Measurements from ENCODE around the gene NCOA5.
"Not testable (repeated sequence)": the region's sequence is repeated elsewhere in the genome, so short reads cannot be mapped to it uniquely, and the experiment has no call there.

Gene NCOA5

GRCh38 chr20:46101957-46102356 is 12.2 kb upstream of the NCOA5 start:
- no peaks in the 10 kb centered on the region for H3K4me1 ChIP-seq (ENCODE audit: control insufficient read depth, insufficient read depth, low read length)
- no peak overlapping the region for H3K4me3 ChIP-seq (ENCODE audit: low read length)
- H3K27me3 ChIP-seq (ENCODE audit: control insufficient read depth, insufficient read depth, low read length), result peaks cover 41% of the 10 kb centered on the region
- no peak overlapping the region for H3K9ac ChIP-seq (ENCODE audit: low read length)
- no peaks in the 10 kb centered on the region for H3K9me3 ChIP-seq (ENCODE audit: control insufficient read depth, low read length)
- H3K36me3 ChIP-seq (ENCODE audit: control insufficient read depth, insufficient read depth, low read length), result no peaks in the 10 kb centered on the region

DNA sequence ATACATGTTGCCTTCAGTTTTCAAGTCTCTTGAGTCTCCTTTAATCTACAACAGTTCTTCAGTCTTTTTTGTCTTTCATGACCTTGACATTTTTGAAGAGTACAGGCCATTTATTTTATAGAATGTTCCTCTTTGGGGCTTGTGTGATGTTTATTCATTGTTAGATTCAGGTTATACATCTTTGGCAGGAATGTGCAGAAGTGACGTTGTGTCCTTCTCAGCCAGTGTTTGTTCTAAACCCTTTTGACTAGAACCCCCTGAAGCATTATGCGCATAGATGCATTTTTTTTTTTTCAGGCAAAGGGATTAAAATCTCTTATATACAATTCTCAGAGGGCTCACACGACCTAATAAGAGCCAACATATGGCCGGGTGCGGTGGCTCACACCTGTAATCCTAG is 11.2 kb upstream of the NCOA5 start:
- H3K4me3 ChIP-seq (ENCODE audit: low read length), result no peak overlapping the region
- H3K4me1 ChIP-seq (ENCODE audit: control insufficient read depth, insufficient read depth, low read length), result no peaks in the 10 kb centered on the region
- H3K27me3 ChIP-seq (ENCODE audit: control insufficient read depth, insufficient read depth, low read length), result peaks cover 41% of the 10 kb centered on the region

GRCh38 chr20:46100444-46100843 is 10.7 kb upstream of the NCOA5 start:
- H3K36me3 ChIP-seq (ENCODE audit: control insufficient read depth, insufficient read depth, low read length); H3K9ac ChIP-seq (ENCODE audit: low read length); H3K4me3 ChIP-seq (ENCODE audit: low read length); H3K9me3 ChIP-seq (ENCODE audit: control insufficient read depth, low read length); H3K4me1 ChIP-seq (ENCODE audit: control insufficient read depth, insufficient read depth, low read length): not testable (repeated sequence)
- H3K27me3 ChIP-seq (ENCODE audit: control insufficient read depth, insufficient read depth, low read length), result peaks cover 41% of the 10 kb centered on the region

More for the DNA sequence above, 11.2 kb upstream of the NCOA5 start:
- Histone ChIP-seq H3K36me3 (ENCODE audit: control insufficient read depth, insufficient read depth, low read length) (no peaks in the 10 kb centered on the region), H3K9ac (ENCODE audit: low read length) (no peak overlapping the region), H3K9me3 (ENCODE audit: control insufficient read depth, low read length) (no peaks in the 10 kb centered on the region)

- no peaks in the 10 kb centered on the region for H3K4me1 ChIP-seq (ENCODE audit: control insufficient read depth, insufficient read depth, low read length)
- H3K9me3 ChIP-seq (ENCODE audit: control insufficient read depth, low read length), result no peaks in the 10 kb centered on the region
- H3K36me3 ChIP-seq (ENCODE audit: control insufficient read depth, insufficient read depth, low read length), result no peaks in the 10 kb centered on the region
- H3K4me3 ChIP-seq (ENCODE audit: low read length), result no peak overlapping the region
- peaks cover 41% of the 10 kb centered on the region for H3K27me3 ChIP-seq (ENCODE audit: control insufficient read depth, insufficient read depth, low read length)
- no peak overlapping the region for H3K9ac ChIP-seq (ENCODE audit: low read length)
Measured at GRCh38 chr20:46099491-46100287, 9.9 kb upstream of the NCOA5 start.

DNA sequence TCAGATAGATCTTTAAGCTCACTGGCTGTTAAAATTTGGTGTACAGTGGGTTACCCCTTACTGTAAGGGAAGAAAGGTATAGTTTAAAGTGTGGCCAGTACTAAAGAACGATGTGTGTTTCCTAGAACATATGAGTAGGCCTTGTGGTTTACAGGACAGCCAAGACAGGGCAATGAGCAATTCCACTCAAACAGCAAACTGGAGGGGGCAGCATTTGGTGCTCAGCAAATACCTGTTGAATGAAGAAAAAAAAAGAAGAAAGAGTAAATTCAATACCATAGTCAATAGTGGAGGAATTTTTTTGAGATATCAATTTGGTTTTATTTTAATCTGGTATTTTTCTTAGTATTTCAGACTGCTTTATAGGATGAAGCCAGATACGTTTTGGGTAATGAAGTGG is 3.8 kb upstream of the NCOA5 start:
- no peak overlapping the region for H3K9ac ChIP-seq (ENCODE audit: low read length)
- H3K4me3 ChIP-seq (ENCODE audit: low read length), result no peak overlapping the region
- H3K9me3 ChIP-seq (ENCODE audit: control insufficient read depth, low read length), result no peaks in the 10 kb centered on the region
- H3K36me3 ChIP-seq (ENCODE audit: control insufficient read depth, insufficient read depth, low read length), result no peaks in the 10 kb centered on the region
- no peaks in the 10 kb centered on the region for H3K4me1 ChIP-seq (ENCODE audit: control insufficient read depth, insufficient read depth, low read length)
- no peaks in the 10 kb centered on the region for H3K27me3 ChIP-seq (ENCODE audit: control insufficient read depth, insufficient read depth, low read length)

DNA sequence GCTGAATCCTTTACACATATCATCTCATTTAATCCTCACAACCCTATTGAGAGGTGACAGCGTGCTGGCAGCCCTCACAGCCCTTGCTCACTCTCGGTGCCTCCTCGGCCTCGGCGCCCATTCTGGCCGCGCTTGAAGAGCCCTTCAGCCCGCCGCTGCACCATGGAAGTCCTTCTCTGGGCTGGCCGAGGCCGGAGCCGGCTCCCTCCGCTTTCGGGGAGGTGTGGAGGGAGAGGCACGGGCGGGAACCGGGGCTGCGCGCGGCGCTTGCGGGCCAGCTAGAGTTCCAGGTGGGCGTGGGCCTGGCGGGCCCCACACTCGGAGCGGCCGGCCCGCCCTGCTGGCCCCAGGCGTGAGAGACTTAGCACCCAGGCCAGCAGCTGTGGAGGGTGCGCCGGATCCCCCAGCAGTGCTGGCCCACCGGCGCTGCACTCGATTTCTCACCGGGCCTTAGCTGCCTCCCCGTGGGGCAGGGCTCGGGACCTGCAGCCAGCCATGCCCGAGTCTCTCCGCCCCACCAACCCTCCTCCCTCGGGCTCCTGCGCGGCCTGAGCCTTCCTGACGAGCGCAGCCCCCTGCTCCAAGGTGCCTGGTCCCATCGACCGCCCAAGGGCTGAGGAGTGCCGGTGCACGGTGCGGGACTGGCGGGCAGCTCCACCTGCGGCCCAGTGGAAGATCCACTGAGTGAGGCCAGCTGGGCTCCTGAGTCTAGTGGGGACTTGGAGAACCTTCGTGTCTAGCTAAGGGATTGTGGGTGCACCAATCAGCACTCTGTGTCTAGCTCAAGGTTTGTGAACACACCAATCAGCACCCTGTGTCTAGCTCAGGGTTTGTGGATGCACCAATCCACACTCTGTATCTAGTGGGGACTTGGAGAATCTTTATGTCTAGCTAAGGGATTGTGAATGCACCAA is 2.1 kb upstream of the NCOA5 start:
- H3K9ac ChIP-seq (ENCODE audit: low read length); H3K36me3 ChIP-seq (ENCODE audit: control insufficient read depth, insufficient read depth, low read length); H3K9me3 ChIP-seq (ENCODE audit: control insufficient read depth, low read length); H3K4me1 ChIP-seq (ENCODE audit: control insufficient read depth, insufficient read depth, low read length); H3K27me3 ChIP-seq (ENCODE audit: control insufficient read depth, insufficient read depth, low read length); H3K4me3 ChIP-seq (ENCODE audit: low read length): not testable (repeated sequence)

DNA sequence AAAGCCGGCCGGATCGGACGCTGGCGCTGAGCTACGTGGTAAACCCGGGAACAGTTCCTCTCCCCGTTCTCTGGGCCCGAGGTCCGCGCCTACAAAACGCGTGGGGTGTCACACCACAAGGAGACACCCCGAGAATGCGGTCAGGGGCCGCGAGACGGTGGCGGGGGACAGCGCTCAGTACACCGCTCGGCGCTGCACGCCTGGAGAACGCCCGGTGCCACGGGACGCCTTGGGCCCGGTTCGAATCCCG is 670 bp downstream of the NCOA5 start:
- H3K36me3 ChIP-seq (ENCODE audit: control insufficient read depth, insufficient read depth, low read length), result no peaks in the 10 kb centered on the region
- H3K4me1 ChIP-seq (ENCODE audit: control insufficient read depth, insufficient read depth, low read length), result peaks cover 31% of the 10 kb centered on the region
- no peaks in the 10 kb centered on the region for H3K9me3 ChIP-seq (ENCODE audit: control insufficient read depth, low read length)
- peak overlapping the region; percentile 75 for H3K4me3 ChIP-seq (ENCODE audit: low read length)
- peak overlapping the region; percentile 88 for H3K9ac ChIP-seq (ENCODE audit: low read length)
- H3K27me3 ChIP-seq (ENCODE audit: control insufficient read depth, insufficient read depth, low read length), result no peaks in the 10 kb centered on the region

DNA sequence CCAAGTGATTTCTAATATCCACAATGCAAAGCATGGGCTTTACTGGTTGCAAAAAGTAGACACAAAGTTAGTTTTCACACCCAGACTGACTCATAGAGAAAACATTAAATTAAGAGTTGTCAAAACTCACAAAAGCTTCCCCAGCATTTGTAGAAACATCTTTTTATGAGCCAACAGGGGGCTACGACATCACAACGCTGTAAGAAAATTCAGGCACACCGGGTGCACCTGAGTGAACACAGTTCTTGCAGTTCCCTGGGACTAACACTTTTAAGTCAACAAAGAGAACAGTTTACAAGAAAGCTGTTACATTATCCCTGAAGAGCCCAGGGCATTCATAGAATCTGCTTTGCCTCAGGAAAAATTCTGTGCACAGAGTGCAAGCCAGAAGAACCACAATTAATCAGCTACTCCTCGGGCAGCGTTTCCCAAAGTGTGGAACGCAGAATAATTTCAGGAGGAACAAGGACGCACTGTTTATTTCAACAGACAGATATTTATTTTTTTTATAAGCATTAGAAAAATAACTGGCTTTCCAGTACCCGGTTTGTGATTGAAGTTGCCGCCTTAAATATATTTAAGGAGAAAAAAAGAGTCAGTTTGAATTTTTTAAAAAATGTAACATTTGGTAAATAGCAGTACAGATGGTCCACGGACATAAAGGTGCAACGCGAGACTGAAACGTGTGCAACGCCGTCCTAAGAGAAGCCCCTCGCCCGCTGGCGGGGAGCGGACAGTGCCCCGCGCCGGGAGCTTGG is 1.2 kb downstream of the NCOA5 start:
- Histone ChIP-seq H3K9ac (ENCODE audit: low read length) (peak overlapping the region; percentile 88), H3K4me3 (ENCODE audit: low read length) (peak overlapping the region; percentile 75), H3K9me3 (ENCODE audit: control insufficient read depth, low read length) (no peaks in the 10 kb centered on the region), H3K27me3 (ENCODE audit: control insufficient read depth, insufficient read depth, low read length) (no peaks in the 10 kb centered on the region), H3K36me3 (ENCODE audit: control insufficient read depth, insufficient read depth, low read length) (no peaks in the 10 kb centered on the region), H3K4me1 (ENCODE audit: control insufficient read depth, insufficient read depth, low read length) (peaks cover 36% of the 10 kb centered on the region)

DNA sequence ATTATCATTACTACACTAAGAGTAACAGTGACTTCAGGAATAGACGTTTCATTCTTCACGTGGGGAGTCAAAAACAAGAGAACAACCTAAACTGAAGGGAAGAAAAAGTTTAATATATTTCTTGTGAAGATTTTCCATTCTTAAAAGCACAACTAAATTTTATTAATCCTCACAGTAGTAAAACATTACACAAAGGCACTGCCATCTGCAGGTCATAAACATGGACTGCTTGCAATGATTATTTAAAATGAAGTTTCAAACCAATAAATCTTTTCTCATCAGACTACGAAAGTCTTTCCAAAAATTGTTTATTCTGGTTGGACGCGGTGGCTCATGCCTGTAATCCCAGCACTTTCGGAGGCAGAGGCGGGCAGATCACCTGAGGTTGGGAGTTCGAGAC is 2.6 kb downstream of the NCOA5 start:
- H3K27me3 ChIP-seq (ENCODE audit: control insufficient read depth, insufficient read depth, low read length), result no peaks in the 10 kb centered on the region
- no peaks in the 10 kb centered on the region for H3K36me3 ChIP-seq (ENCODE audit: control insufficient read depth, insufficient read depth, low read length)
- no peak overlapping the region for H3K9ac ChIP-seq (ENCODE audit: low read length)
- peaks cover 42% of the 10 kb centered on the region for H3K4me1 ChIP-seq (ENCODE audit: control insufficient read depth, insufficient read depth, low read length)
- H3K9me3 ChIP-seq (ENCODE audit: control insufficient read depth, low read length), result no peaks in the 10 kb centered on the region
- H3K4me3 ChIP-seq (ENCODE audit: low read length), result no peak overlapping the region

- H3K9ac ChIP-seq (ENCODE audit: low read length), result no peak overlapping the region
- peaks cover 42% of the 10 kb centered on the region for H3K4me1 ChIP-seq (ENCODE audit: control insufficient read depth, insufficient read depth, low read length)
- H3K27me3 ChIP-seq (ENCODE audit: control insufficient read depth, insufficient read depth, low read length), result no peaks in the 10 kb centered on the region
- no peak overlapping the region for H3K4me3 ChIP-seq (ENCODE audit: low read length)
- H3K9me3 ChIP-seq (ENCODE audit: control insufficient read depth, low read length), result no peaks in the 10 kb centered on the region
- no peaks in the 10 kb centered on the region for H3K36me3 ChIP-seq (ENCODE audit: control insufficient read depth, insufficient read depth, low read length)
Measured at GRCh38 chr20:46085179-46085851, 4.4 kb downstream of the NCOA5 start.

- Histone ChIP-seq H3K4me1 (ENCODE audit: control insufficient read depth, insufficient read depth, low read length) (peaks cover 42% of the 10 kb centered on the region), H3K9ac (ENCODE audit: low read length) (no peak overlapping the region), H3K4me3 (ENCODE audit: low read length) (no peak overlapping the region), H3K36me3 (ENCODE audit: control insufficient read depth, insufficient read depth, low read length) (no peaks in the 10 kb centered on the region), H3K27me3 (ENCODE audit: control insufficient read depth, insufficient read depth, low read length) (no peaks in the 10 kb centered on the region), H3K9me3 (ENCODE audit: control insufficient read depth, low read length) (no peaks in the 10 kb centered on the region)
Measured at GRCh38 chr20:46084805-46085178, 5.0 kb downstream of the NCOA5 start.
